HG03575 (cell line): ENCODE results near the gene RAB1B.
"Not testable (repeated sequence)": the region's sequence is repeated elsewhere in the genome, so short reads cannot be mapped to it uniquely, and the experiment has no call there.

ENCODE experiments used
- ATAC-seq: cut with Tn5 transposase; IDR thresholded peaks from one replicate; pipeline ENCODE4 v1.9.1; 2021; ENCODE audit not compliant: unreplicated experiment, insufficient number of reproducible peaks, low FRiP score; ENCODE audit errors: extremely low read depth

RAB1B gene

DNA sequence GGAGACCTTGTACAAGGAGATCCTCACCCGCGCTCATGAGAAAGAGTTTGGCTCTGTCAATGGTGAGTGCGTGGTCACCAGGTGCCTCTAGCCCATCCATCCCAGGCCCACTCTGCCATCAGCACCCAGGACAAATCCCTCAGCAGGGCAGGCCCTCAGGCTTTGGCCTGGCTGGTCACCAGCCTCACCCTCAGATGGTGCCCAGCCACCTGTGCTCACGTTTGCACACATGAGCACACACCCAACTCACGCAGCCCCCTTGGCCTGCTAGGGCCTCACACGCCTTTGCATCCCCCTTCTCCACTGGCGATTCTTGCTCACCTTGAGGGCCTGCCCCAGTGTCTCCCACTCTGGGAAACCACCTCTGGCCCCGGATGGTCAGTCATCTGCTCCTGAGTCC is 4.1 kb upstream of the RAB1B start:
- ATAC-seq, result no peak

DNA sequence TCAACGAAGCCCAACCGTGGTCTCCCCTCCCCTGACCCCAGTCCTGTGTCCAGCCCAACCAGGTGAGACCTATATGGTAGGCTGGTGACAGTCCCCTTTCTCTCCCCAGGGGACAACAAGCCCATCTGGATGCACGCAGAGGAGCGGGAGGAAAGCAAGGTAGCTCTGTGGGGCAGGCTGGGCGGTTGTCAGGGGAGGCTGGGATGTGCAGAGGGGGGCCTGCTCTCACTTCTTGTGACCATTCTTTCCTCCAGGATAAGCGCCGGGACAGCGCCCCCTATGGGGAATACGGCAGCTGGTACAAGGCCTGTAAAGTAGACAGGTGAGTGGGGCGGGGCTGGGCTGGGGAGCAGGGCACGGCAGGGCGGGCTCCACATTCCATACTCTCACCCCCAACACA is 3.5 kb upstream of the RAB1B start:
- no peak for ATAC-seq

DNA sequence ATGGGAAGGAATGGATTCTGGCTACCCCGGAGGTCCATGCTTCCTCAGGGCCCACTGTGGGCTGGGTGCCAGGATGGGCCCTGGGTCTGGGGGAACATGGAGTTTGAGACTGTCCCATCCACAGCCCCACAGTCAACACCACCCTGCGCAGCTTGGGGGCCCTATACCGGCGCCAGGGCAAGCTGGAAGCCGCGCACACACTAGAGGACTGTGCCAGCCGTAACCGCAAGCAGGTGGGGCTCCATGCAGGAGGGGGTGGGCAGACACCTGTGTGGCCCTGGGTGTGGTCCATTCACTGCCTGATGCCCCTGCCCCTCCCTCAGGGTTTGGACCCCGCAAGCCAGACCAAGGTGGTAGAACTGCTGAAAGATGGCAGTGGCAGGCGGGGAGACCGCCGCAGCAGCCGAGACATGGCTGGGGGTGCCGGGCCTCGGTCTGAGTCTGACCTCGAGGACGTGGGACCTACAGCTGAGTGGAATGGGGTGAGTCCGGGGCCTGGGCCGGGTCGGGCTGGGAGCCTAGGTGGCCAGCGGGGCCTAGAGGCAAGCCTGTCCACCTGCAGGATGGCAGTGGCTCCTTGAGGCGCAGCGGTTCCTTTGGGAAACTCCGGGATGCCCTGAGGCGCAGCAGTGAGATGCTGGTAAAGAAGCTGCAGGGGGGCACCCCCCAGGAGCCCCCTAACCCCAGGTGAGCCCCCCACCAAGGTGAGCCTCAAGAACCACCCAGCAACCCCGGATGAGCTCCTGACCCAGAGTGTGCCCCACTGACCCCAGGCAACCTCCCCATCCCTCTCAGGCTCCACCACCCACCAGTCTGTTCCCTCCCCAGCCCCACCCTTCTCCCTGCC is 2.7 kb upstream of the RAB1B start:
- ATAC-seq, result no peak

DNA sequence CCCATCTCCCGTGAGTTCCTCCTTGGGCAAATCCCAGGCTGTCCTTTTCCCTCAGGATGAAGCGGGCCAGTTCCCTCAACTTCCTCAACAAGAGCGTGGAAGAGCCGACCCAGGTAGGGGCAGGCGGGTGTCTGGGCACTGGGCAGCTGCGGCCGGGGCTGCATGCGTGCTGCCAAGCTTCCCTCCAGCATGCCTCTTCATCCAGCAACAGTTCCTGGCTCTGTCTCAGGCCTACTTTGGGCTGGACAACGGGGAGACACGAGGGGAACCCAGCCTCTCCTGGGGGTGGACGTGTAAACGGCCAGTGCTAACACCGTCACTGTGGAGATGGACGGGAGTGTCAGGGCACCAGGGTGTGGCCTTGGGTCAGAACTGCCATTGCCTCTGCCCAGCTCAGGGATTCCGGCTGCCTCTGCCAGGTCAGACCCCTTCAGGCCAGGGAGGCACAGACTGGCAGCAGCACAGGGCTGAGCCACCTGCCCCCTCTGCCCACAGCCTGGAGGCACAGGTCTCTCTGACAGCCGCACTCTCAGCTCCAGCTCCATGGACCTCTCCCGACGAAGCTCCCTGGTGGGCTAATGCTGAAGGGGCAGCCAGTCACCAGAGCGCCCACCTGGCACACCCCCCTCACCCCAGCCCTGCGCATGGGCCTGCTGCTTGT is 1.9 kb upstream of the RAB1B start:
- no peak for ATAC-seq

GRCh38 chr11:66267039-66267378 is 1.4 kb upstream of the RAB1B start:
- no peak for ATAC-seq

DNA sequence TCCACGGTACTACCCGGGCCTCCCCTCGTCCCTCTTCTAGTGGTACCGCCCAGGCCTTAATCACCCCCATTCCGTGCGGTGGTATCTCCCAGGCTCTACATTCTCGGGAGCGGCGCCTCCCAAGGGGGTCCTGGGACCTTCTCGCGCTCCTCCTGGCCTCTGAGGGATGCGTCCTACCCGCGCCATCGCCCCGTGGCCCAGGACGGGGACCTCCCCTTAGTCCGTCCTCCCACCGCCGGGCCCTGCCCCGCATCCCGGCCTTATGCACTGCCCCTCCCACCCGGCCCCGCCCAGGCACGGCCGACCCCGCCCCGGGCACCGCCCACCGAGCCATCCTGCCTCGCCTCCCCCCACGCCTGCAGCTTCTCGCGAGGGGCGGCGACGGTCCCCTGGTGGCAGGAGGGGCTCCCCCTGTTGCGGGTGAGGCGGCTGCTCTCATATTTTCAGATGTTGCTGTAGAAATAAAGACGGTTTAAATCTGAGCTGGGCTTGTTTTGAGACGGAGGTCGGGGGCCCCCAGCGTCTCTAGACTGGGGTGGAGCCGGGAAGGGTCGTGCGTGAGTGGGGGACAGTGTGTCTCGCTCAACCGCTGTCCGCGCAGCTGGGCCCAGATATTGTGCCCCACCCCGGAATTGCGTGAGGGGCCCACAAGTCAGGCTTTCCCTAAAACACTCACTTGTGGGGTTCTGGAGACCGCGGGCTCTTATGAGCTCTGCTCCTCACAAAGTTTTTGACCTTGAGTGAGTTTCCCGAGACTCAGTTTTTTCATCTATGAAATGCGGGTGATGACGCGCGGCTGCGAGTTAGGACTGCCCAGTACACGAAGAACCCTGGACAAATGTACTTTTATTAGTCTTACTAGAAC is 828 bp upstream of the RAB1B start:
- ATAC-seq, result peak; percentile 10

DNA sequence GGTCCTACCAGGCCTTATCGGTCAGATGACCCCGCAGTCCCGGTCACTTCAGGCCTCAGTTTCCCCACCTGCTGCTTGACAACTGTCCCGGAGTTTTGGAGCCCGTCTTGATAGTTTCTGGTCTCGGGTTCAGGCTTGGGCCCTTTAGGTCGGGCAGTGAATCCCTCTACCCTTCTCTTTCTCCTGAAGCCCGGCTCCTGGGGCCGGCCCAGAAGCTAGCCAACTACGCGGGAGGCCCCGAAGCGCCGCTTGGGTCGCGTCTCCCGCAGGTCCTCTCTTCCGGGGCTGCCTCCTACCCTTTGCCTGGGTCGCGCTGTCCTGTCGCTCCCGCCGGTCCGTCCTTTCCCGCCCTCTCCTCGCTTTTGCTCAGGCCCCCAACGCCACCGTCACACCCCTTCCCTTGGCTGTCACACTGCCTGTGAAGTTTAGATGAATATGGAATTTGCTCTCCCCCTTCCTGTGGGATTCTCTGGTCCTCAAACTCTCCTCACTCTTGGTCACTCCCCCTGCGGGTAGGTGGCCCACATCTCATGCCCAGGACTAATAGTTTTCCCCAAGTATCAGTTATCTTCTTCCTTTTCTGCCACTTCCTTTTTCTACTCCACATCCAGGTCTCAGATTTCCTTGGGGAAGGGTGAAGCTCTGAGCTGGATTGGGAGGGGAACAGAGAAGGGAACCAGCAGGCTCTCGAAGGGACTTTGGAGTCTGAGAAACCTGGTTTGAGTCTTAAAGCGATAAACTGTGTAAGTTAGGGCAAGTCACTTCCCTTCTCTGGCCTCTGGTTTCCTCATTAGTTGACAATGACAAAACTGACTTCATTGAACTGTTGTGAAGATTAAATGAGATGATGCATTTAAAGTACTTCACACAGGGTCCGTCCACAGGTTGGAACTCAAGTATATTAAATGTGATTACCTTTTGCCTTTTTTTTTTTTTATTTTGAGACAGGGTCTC is 790 bp downstream of the RAB1B start:
- ATAC-seq, result no peak

DNA sequence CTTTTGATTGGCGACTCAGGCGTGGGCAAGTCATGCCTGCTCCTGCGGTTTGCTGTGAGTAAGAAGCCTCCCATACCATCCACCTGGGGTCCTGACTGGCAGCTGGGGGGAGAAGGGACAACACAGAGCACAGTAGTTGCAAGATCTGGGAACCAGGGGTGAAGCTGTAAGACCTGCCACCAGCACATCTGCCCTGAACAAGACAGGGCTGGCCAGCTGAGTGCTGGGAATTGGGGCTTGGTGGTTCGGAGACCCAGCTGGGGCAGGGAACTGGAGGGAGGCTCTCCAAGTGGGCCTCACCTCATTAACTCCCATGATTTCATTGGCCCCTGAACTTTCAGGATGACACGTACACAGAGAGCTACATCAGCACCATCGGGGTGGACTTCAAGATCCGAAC is 3.4 kb downstream of the RAB1B start:
- no peak for ATAC-seq

DNA sequence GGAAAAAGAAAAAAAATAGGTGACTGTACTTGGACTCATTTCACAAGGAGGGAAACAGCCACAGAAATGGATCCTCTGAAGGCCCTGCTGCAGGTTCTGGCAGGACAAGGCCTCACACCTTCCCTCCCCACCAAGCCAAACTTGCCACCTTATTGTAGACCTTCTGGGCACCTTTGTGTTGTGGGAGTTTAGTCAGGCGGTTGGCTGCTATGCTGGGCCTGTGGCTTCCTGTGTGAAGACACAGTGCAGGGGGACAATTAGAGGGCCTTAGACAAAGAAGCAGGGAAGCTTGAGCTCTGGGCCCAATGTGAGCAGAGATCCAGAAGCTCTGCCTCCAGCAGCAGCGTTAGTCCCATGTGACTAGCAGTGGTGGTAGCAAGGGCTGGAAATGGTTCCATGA is 4.2 kb downstream of the RAB1B start:
- ATAC-seq, result no peak

DNA sequence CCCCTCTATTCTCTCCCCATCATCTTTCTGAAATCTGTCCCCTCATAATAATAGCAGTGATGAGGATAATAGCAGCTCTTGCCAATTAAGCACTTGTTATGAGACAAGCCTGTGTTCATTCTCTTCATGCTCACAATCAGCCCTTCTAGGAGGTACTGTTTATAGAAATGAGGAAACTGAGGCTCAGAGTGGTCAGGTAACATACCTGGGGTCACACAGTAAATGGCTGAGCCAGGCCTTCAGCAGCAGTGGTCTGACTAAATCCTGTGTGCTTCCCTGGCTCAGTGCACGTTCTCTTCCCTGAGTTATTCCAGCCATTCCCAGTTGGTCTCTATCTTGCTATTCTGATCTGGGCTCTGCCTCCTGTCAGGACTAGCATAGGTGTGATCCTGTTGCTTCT is 5.8 kb downstream of the RAB1B start:
- no peak for ATAC-seq

- no peak for ATAC-seq
Observed at GRCh38 chr11:66275396-66275795, 7.0 kb downstream of the RAB1B start.

GRCh38 chr11:66275984-66276612 is 7.7 kb downstream of the RAB1B start:
- no peak for ATAC-seq

DNA sequence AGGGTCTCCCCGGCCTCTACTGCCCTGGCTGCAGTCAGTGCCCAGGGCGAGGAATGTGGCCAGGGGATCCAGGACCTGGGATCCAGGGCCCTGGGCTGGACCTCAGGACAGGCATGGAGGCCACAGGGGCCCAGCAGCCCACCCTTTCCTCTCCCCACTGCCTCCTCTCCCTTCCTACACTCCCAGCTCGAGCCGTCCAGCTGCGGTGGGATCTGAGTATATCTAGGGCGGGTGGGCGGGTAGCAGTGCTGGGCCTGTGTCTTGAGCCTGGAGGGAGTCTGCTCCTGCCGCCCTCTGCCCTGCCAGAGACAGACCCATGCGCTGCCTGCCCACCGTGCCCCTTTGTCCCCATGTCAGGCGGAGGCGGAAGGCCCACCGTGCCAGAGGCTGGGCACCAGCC is 8.2 kb downstream of the RAB1B start:
- not testable (repeated sequence) for ATAC-seq

GRCh38 chr11:66277064-66277463 is 8.6 kb downstream of the RAB1B start:
- ATAC-seq, result not testable (repeated sequence)

DNA sequence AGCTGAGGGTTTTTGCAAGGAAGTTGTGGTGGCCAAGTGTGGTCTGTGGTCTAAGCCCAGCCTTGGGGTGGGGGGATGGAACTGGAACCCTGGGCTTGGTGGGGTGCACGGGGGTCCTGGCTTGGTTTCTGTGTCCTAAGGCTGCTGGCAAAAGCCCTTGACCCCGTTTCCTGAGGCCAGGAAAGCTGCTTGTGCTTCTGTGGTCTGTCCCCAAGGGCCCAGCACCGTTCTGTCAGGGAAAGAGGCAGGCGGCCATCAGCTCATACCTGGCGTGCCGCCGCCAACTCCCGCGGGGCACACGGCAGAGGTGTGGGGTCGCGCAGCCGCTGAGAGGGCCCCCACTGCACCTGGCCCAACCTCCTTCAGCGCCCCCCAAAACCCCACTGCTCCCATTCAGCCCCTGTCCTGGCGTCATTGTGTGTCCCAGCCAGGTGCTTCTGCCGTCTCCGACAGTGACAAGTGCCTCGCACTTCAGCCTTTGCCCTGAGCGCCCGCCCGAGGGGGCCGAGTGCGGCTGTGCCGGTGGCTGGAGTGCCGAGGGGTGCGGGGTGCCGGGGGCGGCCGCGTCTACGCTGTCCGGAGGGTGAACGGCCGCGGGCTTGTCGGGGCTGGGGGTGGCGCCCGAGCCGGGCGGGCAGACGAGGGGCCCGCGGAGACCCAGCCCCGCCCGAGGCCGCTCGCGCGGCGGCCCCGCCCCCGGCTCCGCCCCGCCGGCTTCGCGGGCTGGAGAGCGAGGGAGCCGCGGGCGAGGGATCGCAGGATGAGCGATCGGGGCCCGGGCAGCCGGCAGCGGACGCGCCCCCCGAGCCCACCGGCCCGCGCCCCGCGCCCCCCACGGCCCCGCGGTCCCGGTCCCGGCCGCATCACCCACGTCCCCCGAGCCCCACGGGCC is 9.3 kb downstream of the RAB1B start, which contains the start of gene CNIH2:
Gene CNIH2 (plus strand): TSS at position 705 of the 892 bp plus-strand sequence. CDS start 282 bp downstream, outside the sequence.
- no peak for ATAC-seq

- no peak for ATAC-seq
Observed at GRCh38 chr11:66278363-66279091, 10.1 kb downstream of the RAB1B start.
